ENCODE data around the gene ZNF318. TPM values are rescaled to one million over a fixed set of nuclear protein-coding genes. Genes with fewer than 3 reads are reported as not detected.

The ZNF318 gene
- total RNA-seq, 1 experiment from 2014 or later: 23.8 TPM

GRCh38 chr6:43294536-43294935 lies 74.9 kb downstream of the ZNF318 start:
- ChIA-PET CTCF (no interaction called here), POLR2A (ENCODE audit: low non-redundant PET) (no interaction called here)
- no peaks in the 10 kb centered on the region for H3K27me3 ChIP-seq (replicated peaks; ENCODE audit: insufficient read depth, low read depth, low read length, poor library complexity)
- BruUV-seq (replicated peaks): no TSS peak
- H3K36me3 ChIP-seq (ENCODE audit: insufficient read depth, low read length, poor library complexity, severe bottlenecking): no peaks in the 10 kb centered on the region
- no peak overlapping the region for H3K4me3 ChIP-seq (ENCODE audit: low read depth, low read length, poor library complexity, severe bottlenecking)
- intact Hi-C loops (cut with micrococcal nuclease; ENCODE audit: unreplicated experiment): no loop called here
- no peak for DNase-seq (ENCODE audit: low spot score)
- TF ChIP-seq CTCF (conservative IDR thresholded peaks at IDR 0.05; ENCODE audit: low read depth, low read length) (no peak), EZH2 (IDR thresholded peaks at IDR 0.05; ENCODE audit: borderline replicate concordance, low read depth, low read length, poor library complexity, severe bottlenecking) (no peak)
- H3K27ac ChIP-seq (ENCODE audit: low read depth, low read length, poor library complexity, severe bottlenecking): no peak overlapping the region
- no peaks in the 10 kb centered on the region for H3K4me1 ChIP-seq (ENCODE audit: insufficient read depth, low read length, poor library complexity, severe bottlenecking)
- no peaks in the 10 kb centered on the region for H3K9me3 ChIP-seq (ENCODE audit: low read depth, low read length, poor library complexity, severe bottlenecking)

- no peak for DNase-seq (ENCODE audit: low spot score)
- Histone ChIP-seq H3K4me1 (ENCODE audit: insufficient read depth, low read length, poor library complexity, severe bottlenecking) (no peaks in the 10 kb centered on the region), H3K9me3 (ENCODE audit: low read depth, low read length, poor library complexity, severe bottlenecking) (no peaks in the 10 kb centered on the region), H3K36me3 (ENCODE audit: insufficient read depth, low read length, poor library complexity, severe bottlenecking) (no peaks in the 10 kb centered on the region), H3K27me3 (replicated peaks; ENCODE audit: insufficient read depth, low read depth, low read length, poor library complexity) (no peaks in the 10 kb centered on the region), H3K27ac (ENCODE audit: low read depth, low read length, poor library complexity, severe bottlenecking) (no peak overlapping the region), H3K4me3 (ENCODE audit: low read depth, low read length, poor library complexity, severe bottlenecking) (no peak overlapping the region)
- BruUV-seq (replicated peaks): no TSS peak
- TF ChIP-seq EZH2 (IDR thresholded peaks at IDR 0.05; ENCODE audit: borderline replicate concordance, low read depth, low read length, poor library complexity, severe bottlenecking) (no peak), CTCF (conservative IDR thresholded peaks at IDR 0.05; ENCODE audit: low read depth, low read length) (no peak)
- intact Hi-C loops (cut with micrococcal nuclease; ENCODE audit: unreplicated experiment): no loop called here
- ChIA-PET CTCF (no interaction called here), POLR2A (ENCODE audit: low non-redundant PET) (no interaction called here)
Observed at GRCh38 chr6:43293698-43294097, 75.7 kb downstream of the ZNF318 start.

- intact Hi-C loops (cut with micrococcal nuclease; ENCODE audit: unreplicated experiment): no loop called here
- no TSS peak for BruUV-seq (replicated peaks)
- TF ChIP-seq EZH2 (IDR thresholded peaks at IDR 0.05; ENCODE audit: borderline replicate concordance, low read depth, low read length, poor library complexity, severe bottlenecking): no peak
- no peak for TF ChIP-seq CTCF (conservative IDR thresholded peaks at IDR 0.05; ENCODE audit: low read depth, low read length)
- ChIA-PET POLR2A (ENCODE audit: low non-redundant PET) (no interaction called here), CTCF (no interaction called here)
- H3K4me1 ChIP-seq (ENCODE audit: insufficient read depth, low read length, poor library complexity, severe bottlenecking): no peaks in the 10 kb centered on the region
- H3K27ac ChIP-seq (ENCODE audit: low read depth, low read length, poor library complexity, severe bottlenecking): no peak overlapping the region
- H3K4me3 ChIP-seq (ENCODE audit: low read depth, low read length, poor library complexity, severe bottlenecking): no peak overlapping the region
- H3K27me3 ChIP-seq (replicated peaks; ENCODE audit: insufficient read depth, low read depth, low read length, poor library complexity): no peaks in the 10 kb centered on the region
- no peaks in the 10 kb centered on the region for H3K36me3 ChIP-seq (ENCODE audit: insufficient read depth, low read length, poor library complexity, severe bottlenecking)
- H3K9me3 ChIP-seq (ENCODE audit: low read depth, low read length, poor library complexity, severe bottlenecking): no peaks in the 10 kb centered on the region
- no peak for DNase-seq (ENCODE audit: low spot score)
Observed at GRCh38 chr6:43292763-43293318, 76.6 kb downstream of the ZNF318 start.

Measured in A673 (cell line).